ENCODE results near the gene RAD51B. TPM values are rescaled to one million over a fixed set of nuclear protein-coding genes. Genes with fewer than 3 reads are reported as not detected.

Gene RAD51B
- total and polyA plus RNA-seq, 9 of the 15 experiments (the other 6 are each of a cell fraction or from before 2014, with no cell fraction given), result 8.5 to 17.3 (median 11.3) TPM

GRCh38 chr14:67819563-67820421 lies at the start of gene RAD51B (continued):
- TF ChIP-seq TEAD4 (IDR thresholded peaks at IDR 0.05; ENCODE audit: low read length) (no peak), TEAD4 (CRISPR knock-in tag; IDR thresholded peaks at IDR 0.05; ENCODE audit: borderline replicate concordance) (no peak), PML (IDR thresholded peaks at IDR 0.05; ENCODE audit: low read length) (no peak), SPI1 (IDR thresholded peaks at IDR 0.05; ENCODE audit: borderline replicate concordance, low read depth, low read length) (no peak), PATZ1 (CRISPR knock-in tag; IDR thresholded peaks at IDR 0.05; ENCODE audit: borderline replicate concordance) (no peak), ZNF408 (CRISPR knock-in tag; IDR thresholded peaks at IDR 0.05; ENCODE audit: low read depth) (no peak), ZNF12 (CRISPR knock-in tag; IDR thresholded peaks at IDR 0.05) (no peak), ZBTB26 (CRISPR knock-in tag; IDR thresholded peaks at IDR 0.05) (no peak), NR2C1 (IDR thresholded peaks at IDR 0.05) (no peak), NR2C1 (tag; IDR thresholded peaks at IDR 0.05) (no peak), MYNN (IDR thresholded peaks at IDR 0.05) (no peak), MYNN (CRISPR knock-in tag; IDR thresholded peaks at IDR 0.05) (no peak), ZNF551 (CRISPR knock-in tag; IDR thresholded peaks at IDR 0.05) (no peak), ARID1B (IDR thresholded peaks at IDR 0.05) (no peak), ASH1L (IDR thresholded peaks at IDR 0.05; ENCODE audit: borderline replicate concordance, low read depth, partially characterized antibody) (peak; percentile 90), FOXM1 (IDR thresholded peaks at IDR 0.05; ENCODE audit: low read depth) (0 out of 2 replicates have a peak, but pooled peaks have one; percentile 21), FOXM1 (CRISPR knock-in tag; IDR thresholded peaks at IDR 0.05; ENCODE audit: low read depth) (no peak)
- TF ChIP-seq, protein P1, sequence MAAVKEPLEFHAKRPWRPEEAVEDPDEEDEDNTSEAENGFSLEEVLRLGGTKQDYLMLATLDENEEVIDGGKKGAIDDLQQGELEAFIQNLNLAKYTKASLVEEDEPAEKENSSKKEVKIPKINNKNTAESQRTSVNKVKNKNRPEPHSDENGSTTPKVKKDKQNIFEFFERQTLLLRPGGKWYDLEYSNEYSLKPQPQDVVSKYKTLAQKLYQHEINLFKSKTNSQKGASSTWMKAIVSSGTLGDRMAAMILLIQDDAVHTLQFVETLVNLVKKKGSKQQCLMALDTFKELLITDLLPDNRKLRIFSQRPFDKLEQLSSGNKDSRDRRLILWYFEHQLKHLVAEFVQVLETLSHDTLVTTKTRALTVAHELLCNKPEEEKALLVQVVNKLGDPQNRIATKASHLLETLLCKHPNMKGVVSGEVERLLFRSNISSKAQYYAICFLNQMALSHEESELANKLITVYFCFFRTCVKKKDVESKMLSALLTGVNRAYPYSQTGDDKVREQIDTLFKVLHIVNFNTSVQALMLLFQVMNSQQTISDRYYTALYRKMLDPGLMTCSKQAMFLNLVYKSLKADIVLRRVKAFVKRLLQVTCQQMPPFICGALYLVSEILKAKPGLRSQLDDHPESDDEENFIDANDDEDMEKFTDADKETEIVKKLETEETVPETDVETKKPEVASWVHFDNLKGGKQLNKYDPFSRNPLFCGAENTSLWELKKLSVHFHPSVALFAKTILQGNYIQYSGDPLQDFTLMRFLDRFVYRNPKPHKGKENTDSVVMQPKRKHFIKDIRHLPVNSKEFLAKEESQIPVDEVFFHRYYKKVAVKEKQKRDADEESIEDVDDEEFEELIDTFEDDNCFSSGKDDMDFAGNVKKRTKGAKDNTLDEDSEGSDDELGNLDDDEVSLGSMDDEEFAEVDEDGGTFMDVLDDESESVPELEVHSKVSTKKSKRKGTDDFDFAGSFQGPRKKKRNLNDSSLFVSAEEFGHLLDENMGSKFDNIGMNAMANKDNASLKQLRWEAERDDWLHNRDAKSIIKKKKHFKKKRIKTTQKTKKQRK (IDR thresholded peaks at IDR 0.05; ENCODE audit: borderline replicate concordance, low read depth, low read length), result no peak

Measured in K562 (cell line).